ENCODE measurements around the gene SLC4A4.

The SLC4A4 gene

DNA sequence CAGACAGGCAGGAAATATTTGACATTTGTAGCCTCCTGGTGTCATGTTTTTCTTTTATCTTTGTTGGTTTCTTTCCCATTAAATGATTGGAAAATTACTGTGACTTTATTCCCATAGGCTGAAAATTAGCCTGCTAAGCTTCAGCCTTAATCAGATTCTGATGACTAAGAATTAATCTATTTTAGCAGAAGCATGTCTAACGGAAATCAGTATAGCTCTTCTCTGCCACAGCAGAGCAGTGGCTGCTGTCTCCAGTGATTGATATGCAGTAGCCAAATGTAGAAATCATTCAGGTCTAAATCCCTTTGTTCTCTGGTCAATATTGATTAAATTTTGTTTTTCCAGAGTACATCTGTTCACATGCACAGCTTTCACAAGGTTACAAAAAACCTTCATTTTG is 245.8 kb downstream of the SLC4A4 start:
- TF ChIP-seq, protein P1, sequence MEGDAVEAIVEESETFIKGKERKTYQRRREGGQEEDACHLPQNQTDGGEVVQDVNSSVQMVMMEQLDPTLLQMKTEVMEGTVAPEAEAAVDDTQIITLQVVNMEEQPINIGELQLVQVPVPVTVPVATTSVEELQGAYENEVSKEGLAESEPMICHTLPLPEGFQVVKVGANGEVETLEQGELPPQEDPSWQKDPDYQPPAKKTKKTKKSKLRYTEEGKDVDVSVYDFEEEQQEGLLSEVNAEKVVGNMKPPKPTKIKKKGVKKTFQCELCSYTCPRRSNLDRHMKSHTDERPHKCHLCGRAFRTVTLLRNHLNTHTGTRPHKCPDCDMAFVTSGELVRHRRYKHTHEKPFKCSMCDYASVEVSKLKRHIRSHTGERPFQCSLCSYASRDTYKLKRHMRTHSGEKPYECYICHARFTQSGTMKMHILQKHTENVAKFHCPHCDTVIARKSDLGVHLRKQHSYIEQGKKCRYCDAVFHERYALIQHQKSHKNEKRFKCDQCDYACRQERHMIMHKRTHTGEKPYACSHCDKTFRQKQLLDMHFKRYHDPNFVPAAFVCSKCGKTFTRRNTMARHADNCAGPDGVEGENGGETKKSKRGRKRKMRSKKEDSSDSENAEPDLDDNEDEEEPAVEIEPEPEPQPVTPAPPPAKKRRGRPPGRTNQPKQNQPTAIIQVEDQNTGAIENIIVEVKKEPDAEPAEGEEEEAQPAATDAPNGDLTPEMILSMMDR (IDR thresholded peaks at IDR 0.05; ENCODE audit: borderline replicate concordance, insufficient read depth, low read depth, low read length) = no peak
- H3K4me3 ChIP-seq (ENCODE audit: low read depth, low read length) = no peak overlapping the region

DNA sequence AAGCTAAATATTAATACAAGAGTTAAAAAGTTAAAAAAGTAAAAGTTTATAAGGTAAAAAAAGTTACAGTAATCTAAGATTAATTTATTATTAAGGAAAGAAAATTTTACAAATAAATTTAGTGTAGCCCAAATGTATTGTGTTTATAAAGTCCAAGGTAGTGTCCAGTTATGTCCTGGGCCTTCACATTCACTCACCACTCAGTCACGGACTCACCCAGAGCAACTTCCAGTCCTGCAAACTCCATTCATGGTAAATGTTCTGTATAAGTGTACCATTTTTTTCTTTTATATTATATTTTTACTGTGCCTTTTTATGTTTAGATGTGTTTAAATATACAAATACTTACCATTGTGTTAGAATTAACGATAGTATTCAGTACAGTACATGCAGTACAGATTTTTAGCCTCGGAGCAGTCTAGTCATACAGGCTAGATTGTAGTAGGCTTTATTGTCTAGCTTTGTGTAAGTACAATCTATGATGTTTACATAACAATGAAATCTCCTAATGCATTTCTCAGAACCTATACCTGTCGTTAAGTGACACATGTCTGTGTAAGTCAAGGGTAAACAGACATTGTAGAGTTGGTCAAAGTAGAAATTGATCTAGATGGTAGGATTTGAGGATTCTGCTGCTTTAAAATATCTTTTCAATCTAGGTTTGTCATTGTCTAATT is 247.4 kb downstream of the SLC4A4 start:
- TF ChIP-seq, protein P1 (IDR thresholded peaks at IDR 0.05; ENCODE audit: borderline replicate concordance, insufficient read depth, low read depth, low read length) = no peak
- no peak overlapping the region for H3K4me3 ChIP-seq (ENCODE audit: low read depth, low read length)

DNA sequence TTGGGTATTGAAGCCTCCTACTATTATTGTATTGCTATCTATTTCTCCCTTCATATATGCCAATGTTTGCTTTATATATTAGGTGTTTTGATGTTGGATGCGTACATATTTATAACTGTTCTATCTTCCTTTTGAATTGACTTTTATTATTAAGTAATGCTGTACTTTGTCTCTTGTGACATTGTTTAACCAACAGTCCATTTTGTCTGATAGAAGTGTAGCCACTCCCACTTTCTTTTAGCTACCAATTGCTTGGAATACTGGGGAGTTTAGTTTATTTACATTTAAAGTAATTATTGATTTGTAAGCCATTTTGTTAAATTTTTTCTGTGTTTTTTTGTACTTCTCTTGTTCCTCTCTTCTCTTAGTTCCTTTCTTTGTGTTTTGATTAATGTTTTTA is 249.2 kb downstream of the SLC4A4 start:
- no peak overlapping the region for H3K4me3 ChIP-seq (ENCODE audit: low read depth, low read length)
- TF ChIP-seq, protein P1 (IDR thresholded peaks at IDR 0.05; ENCODE audit: borderline replicate concordance, insufficient read depth, low read depth, low read length) = no peak

DNA sequence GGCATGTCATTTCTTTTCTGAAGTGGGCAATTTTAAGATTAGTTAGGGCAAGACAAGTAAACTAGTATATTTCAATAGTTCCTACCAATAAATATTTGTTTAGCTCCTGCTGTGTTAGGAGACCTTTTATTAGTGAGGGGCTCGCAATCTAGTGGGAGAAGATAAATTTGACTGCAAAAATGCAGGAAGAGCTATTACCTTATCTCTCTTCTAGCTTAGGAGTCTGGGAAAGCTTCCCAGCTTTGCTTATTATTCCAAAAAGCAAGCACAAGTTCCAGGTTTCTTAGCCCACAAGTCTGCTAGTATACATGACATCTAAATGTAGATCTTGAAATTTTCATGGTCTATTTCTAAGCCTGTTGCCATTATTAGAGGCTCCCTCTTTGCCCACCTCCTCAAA is 254.0 kb downstream of the SLC4A4 start:
- H3K4me3 ChIP-seq (ENCODE audit: low read depth, low read length) = no peak overlapping the region
- TF ChIP-seq, protein P1 (IDR thresholded peaks at IDR 0.05; ENCODE audit: borderline replicate concordance, insufficient read depth, low read depth, low read length) = no peak

DNA sequence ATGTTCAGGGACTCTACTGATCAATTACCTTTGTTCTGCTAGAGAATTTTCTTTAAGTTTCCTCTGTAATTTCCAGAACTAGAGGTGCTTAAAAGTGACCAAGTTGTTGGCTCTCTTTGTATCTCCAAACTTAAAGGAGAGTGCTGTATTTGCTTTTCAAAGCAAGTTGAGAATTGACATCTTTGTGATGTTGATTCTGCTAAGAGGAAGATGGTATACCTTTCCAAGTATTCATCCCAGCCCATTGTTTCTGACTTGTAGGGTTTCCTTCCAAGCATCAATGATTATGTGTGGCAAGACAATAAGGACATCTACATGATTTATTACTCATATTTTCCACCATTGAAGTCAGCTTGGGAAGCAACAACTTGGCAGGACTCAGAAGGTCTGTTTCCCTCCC is 254.5 kb downstream of the SLC4A4 start:
- TF ChIP-seq, protein P1 (IDR thresholded peaks at IDR 0.05; ENCODE audit: borderline replicate concordance, insufficient read depth, low read depth, low read length) = no peak
- no peak overlapping the region for H3K4me3 ChIP-seq (ENCODE audit: low read depth, low read length)

DNA sequence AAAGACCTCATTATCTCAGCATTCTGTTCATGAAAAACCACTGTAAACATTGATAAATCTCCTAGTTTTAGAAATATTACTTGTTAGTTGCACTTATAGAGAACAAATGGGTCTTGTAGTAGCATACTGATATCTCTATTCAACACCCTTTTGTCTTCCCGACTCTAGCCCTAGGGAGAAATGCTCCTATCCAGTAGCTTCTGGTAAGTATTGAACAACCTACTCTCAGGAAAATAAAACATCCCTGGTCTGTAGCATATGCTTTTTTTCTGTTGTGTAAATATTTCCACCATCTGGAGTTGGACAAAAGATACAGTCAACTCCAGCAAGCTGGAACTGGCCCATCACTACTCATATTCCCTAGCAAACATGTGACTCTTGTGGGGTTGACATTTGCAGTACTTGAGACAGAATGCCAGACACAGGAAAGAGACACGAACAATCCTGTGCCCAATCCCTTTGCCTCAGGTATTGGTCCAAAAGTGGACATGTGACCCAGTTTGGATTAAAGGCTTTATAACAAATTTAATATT is 256.8 kb downstream of the SLC4A4 start:
- TF ChIP-seq, protein P1 (IDR thresholded peaks at IDR 0.05; ENCODE audit: borderline replicate concordance, insufficient read depth, low read depth, low read length) = no peak

DNA sequence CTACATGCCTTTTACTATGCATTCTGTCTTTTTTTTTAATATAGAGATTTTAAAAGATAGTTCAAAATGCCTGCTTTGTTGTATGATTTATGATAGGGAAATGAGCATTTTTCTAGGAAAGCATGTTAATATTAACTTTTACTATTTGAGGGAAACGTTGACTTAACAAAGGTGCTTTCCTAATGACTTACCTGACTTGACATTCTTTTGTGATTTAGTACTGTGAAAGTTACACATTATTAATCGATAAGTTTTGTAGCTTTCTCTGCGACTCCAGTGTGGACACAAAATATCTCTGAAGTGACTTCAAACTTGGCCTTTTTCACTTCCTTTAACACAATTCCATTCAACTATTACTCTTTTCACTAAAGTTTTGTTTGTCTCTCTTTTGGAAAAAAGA is 260.8 kb downstream of the SLC4A4 start:
- TF ChIP-seq, protein P1 (IDR thresholded peaks at IDR 0.05; ENCODE audit: borderline replicate concordance, insufficient read depth, low read depth, low read length) = no peak
- H3K4me3 ChIP-seq (ENCODE audit: low read depth, low read length) = no peak overlapping the region

More for the DNA sequence above, 256.8 kb downstream of the SLC4A4 start:
- no peak overlapping the region for H3K4me3 ChIP-seq (ENCODE audit: low read depth, low read length)
